Mesenchymal stem cell (in vitro differentiated cells and primary cell): ENCODE data around the gene CREB3L1.
A peak's percentile ranks its signal among the peaks of the same experiment; 100 is the strongest.

Source experiments
- DNase-seq: peaks from one replicate; pipeline ENCODE4 v3.0.0-alpha.2; 2013
- H2AFZ ChIP-seq: one replicate; pipeline ENCODE4 v1.6.1; 2013; ENCODE audit warnings: low read depth, mild to moderate bottlenecking, control low read depth, inconsistent platforms, low read length, moderate library complexity
- H2AK5ac ChIP-seq: 2 replicates; pipeline ENCODE4 v1.6.1; 2013; ENCODE audit warnings: low read length, moderate library complexity, mild to moderate bottlenecking, inconsistent platforms; ENCODE audit not compliant: severe bottlenecking
- H2BK120ac ChIP-seq: one replicate; pipeline ENCODE4 v1.6.1; 2013; ENCODE audit warnings: low read depth, mild to moderate bottlenecking, inconsistent platforms, low read length, moderate library complexity
- H2BK12ac ChIP-seq, 2 experiments: one replicate each; pipeline ENCODE4 v1.6.1; 2013; ENCODE audit warnings: inconsistent platforms in 2 of 2, low read length in 2 of 2, mild to moderate bottlenecking in 2 of 2, moderate library complexity in 2 of 2, control low read depth in 1 of 2
- H2BK15ac ChIP-seq: one replicate; pipeline ENCODE4 v1.6.1; 2013; ENCODE audit warnings: mild to moderate bottlenecking, low read depth, inconsistent platforms; ENCODE audit not compliant: poor library complexity, severe bottlenecking
- H2BK5ac ChIP-seq: 2 replicates; pipeline ENCODE4 v1.6.1; 2013; ENCODE audit warnings: low read depth, mild to moderate bottlenecking, low read length, control low read depth, inconsistent platforms; ENCODE audit not compliant: poor library complexity, severe bottlenecking
- H3K14ac ChIP-seq, 2 experiments: one replicate each; pipeline ENCODE4 v1.6.1; 2013; ENCODE audit warnings: inconsistent platforms in 2 of 2, low read length in 2 of 2, control low read depth in 1 of 2, mild to moderate bottlenecking in 1 of 2, moderate library complexity in 1 of 2
- H3K18ac ChIP-seq, 2 experiments: one replicate each; pipeline ENCODE4 v1.6.1; 2013; ENCODE audit warnings: inconsistent platforms in 2 of 2, low read length in 2 of 2, control low read depth in 1 of 2, low read depth in 1 of 2, mild to moderate bottlenecking in 1 of 2
- H3K23ac ChIP-seq, 2 experiments: one replicate each; pipeline ENCODE4 v1.6.1; 2013; ENCODE audit warnings: inconsistent platforms in 2 of 2, low read length in 2 of 2, mild to moderate bottlenecking in 2 of 2, moderate library complexity in 2 of 2, control low read depth in 1 of 2
- H3K27ac ChIP-seq: 2 replicates; pipeline ENCODE4 v1.5.1; 2013; ENCODE audit warnings: mild to moderate bottlenecking, moderate library complexity, low read length, control low read depth, inconsistent platforms; ENCODE audit not compliant: poor library complexity, severe bottlenecking
- H3K27me3 ChIP-seq, 2 experiments: 2 replicates each; pipeline versions ENCODE4 v1.6.1 to v1.7.0; 2013; ENCODE audit warnings: low read length in 2 of 2, mild to moderate bottlenecking in 2 of 2, moderate library complexity in 2 of 2, control low read depth in 1 of 2, inconsistent platforms in 1 of 2; ENCODE audit not compliant: control insufficient read depth in 1 of 2, insufficient read depth in 1 of 2
- H3K36me3 ChIP-seq, 2 experiments: 2 replicates each; pipeline versions ENCODE4 v1.6.1 to v1.7.0; 2013; ENCODE audit warnings: low read length in 2 of 2, control low read depth in 1 of 2, inconsistent platforms in 1 of 2, low read depth in 1 of 2, mild to moderate bottlenecking in 1 of 2; ENCODE audit not compliant: insufficient read depth in 2 of 2, control insufficient read depth in 1 of 2
- H3K4ac ChIP-seq, 2 experiments: one replicate each; pipeline ENCODE4 v1.6.1; 2013; ENCODE audit warnings: inconsistent platforms in 2 of 2, low read length in 2 of 2, mild to moderate bottlenecking in 2 of 2, moderate library complexity in 2 of 2, control low read depth in 1 of 2, low read depth in 1 of 2
- H3K4me1 ChIP-seq: 2 replicates; pipeline ENCODE4 v1.6.1; 2013; ENCODE audit warnings: low read depth, low read length, control low read depth; ENCODE audit not compliant: control insufficient read depth, insufficient read depth
- H3K4me2 ChIP-seq: 2 replicates; pipeline ENCODE4 v1.6.1; 2013; ENCODE audit warnings: low read length, mild to moderate bottlenecking, inconsistent platforms; ENCODE audit not compliant: poor library complexity, severe bottlenecking
- H3K4me3 ChIP-seq, 2 experiments: 2 replicates each; pipeline versions ENCODE4 v1.5.1 to v1.7.0; 2013; ENCODE audit warnings: low read length in 2 of 2, mild to moderate bottlenecking in 2 of 2, control low read depth in 1 of 2, low read depth in 1 of 2; ENCODE audit not compliant: insufficient read depth in 1 of 2
- H3K79me1 ChIP-seq: replicated peaks from 2 replicates; pipeline ENCODE4 v1.6.1; 2013; ENCODE audit warnings: mild to moderate bottlenecking, control low read depth, low read length, inconsistent platforms; ENCODE audit not compliant: poor library complexity, severe bottlenecking
- H3K9ac ChIP-seq: 2 replicates; pipeline ENCODE4 v1.7.0; 2013; ENCODE audit warnings: mild to moderate bottlenecking, low read length, moderate library complexity
- H3K9me3 ChIP-seq: 2 replicates; pipeline ENCODE4 v1.7.0; 2013; ENCODE audit warnings: mild to moderate bottlenecking, low read length; ENCODE audit not compliant: control insufficient read depth
- H4K8ac ChIP-seq: one replicate; pipeline ENCODE4 v1.6.1; 2013; ENCODE audit warnings: inconsistent platforms, mild to moderate bottlenecking, low read length, moderate library complexity
- H4K91ac ChIP-seq: one replicate; pipeline ENCODE4 v1.6.1; 2013; ENCODE audit warnings: mild to moderate bottlenecking, low read length, inconsistent platforms
- WGBS: methylation state at CpG from one replicate; pipeline ENCODE4 v1.1.7; 2013; ENCODE audit warnings: mixed read lengths; 5-methylcytosine and 5-hydroxymethylcytosine counted together

CREB3L1 gene

GRCh38 chr11:46338636-46338987, 61.1 kb downstream of the CREB3L1 start:
- Histone ChIP-seq H3K4me1 (peaks cover 27% of the 10 kb centered on the region), H3K23ac (no peak overlapping the region), H3K9me3 (no peaks in the 10 kb centered on the region), H2BK120ac (no peak overlapping the region), H2BK12ac (peak overlapping the region in 1 of 2 experiments; percentile 59), H3K4me3 (peak overlapping the region; percentile 9 to 23), H2AK5ac (no peak overlapping the region), H3K27me3 (peaks cover 16 to 45% of the 10 kb centered on the region in 2 experiments), H3K79me1 (no peaks in the 10 kb centered on the region), H2AFZ (peak overlapping the region; percentile 87), H3K4me2 (peak overlapping the region; percentile 70), H3K14ac (no peak overlapping the region), H4K91ac (peak overlapping the region; percentile 84), H4K8ac (peak overlapping the region; percentile 97), H3K36me3 (no peaks in the 10 kb centered on the region), H2BK5ac (no peak overlapping the region), H3K4ac (no peak overlapping the region), H2BK15ac (no peak overlapping the region), H3K27ac (no peak overlapping the region), H3K9ac (peak overlapping the region; percentile 39), H3K18ac (peak overlapping the region; percentile 79 to 82)
- WGBS, result 30% methylated on average over 9 of the region's 9 CpGs
- DNase-seq, result peak; percentile 57

DNA sequence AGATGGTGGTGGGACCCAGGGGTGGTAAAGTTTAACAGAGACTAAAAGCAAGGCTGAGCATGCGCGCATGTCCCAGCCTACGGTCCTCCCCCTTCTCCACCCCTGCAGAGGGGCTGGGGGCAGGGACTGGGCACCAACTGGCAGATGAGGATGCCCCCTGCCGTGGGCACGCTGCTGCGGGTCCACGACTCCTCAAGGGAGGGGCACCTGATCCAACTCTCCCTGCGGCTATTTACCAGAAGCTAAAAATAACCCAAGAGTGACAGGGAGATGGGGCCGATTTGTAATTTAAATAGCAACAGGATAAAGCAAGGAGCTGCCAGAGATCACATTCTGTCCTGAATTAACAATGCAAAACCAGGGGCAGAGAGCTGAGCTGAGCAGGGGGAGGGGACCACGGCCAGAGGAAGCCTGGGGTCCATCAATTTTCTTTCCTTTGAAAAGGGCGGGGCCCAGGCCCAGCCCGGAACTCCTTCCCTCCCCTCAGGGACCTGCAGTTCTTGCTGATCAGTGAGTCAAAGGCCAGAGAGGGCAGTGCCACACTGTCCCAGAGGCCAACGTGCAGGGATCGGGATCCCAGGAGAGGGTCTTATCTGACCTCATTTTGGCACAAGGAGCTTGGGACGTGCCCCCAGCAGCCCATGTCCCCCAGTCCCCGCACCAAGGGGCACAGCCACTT, 61.7 kb downstream of the CREB3L1 start:
- H3K4me1 ChIP-seq, result peaks cover 27% of the 10 kb centered on the region
- no peak overlapping the region for H3K14ac ChIP-seq
- H3K27ac ChIP-seq, result no peak overlapping the region
- no peak overlapping the region for H2AK5ac ChIP-seq
- H3K4ac ChIP-seq, result peak overlapping the region; percentile 54
- H2BK120ac ChIP-seq, result peak overlapping the region; percentile 51
- peak; percentile 53 for DNase-seq
- no peaks in the 10 kb centered on the region for H3K79me1 ChIP-seq
- H2AFZ ChIP-seq, result peak overlapping the region; percentile 87
- peak overlapping the region; percentile 84 for H4K91ac ChIP-seq
- no peaks in the 10 kb centered on the region for H3K36me3 ChIP-seq
- peak overlapping the region; percentile 9 to 23 for H3K4me3 ChIP-seq
- 16% methylated on average over 13 of the region's 16 CpGs for WGBS
- peaks cover 11 to 42% of the 10 kb centered on the region in 2 experiments for H3K27me3 ChIP-seq
- H3K23ac ChIP-seq, result no peak overlapping the region
- peak overlapping the region; percentile 39 for H3K9ac ChIP-seq
- peak overlapping the region; percentile 42 to 59 for H2BK12ac ChIP-seq
- peak overlapping the region; percentile 79 to 82 for H3K18ac ChIP-seq
- H2BK15ac ChIP-seq, result peak overlapping the region; percentile 84
- no peaks in the 10 kb centered on the region for H3K9me3 ChIP-seq
- H3K4me2 ChIP-seq, result peak overlapping the region; percentile 70
- no peak overlapping the region for H2BK5ac ChIP-seq
- peak overlapping the region; percentile 97 for H4K8ac ChIP-seq

DNA sequence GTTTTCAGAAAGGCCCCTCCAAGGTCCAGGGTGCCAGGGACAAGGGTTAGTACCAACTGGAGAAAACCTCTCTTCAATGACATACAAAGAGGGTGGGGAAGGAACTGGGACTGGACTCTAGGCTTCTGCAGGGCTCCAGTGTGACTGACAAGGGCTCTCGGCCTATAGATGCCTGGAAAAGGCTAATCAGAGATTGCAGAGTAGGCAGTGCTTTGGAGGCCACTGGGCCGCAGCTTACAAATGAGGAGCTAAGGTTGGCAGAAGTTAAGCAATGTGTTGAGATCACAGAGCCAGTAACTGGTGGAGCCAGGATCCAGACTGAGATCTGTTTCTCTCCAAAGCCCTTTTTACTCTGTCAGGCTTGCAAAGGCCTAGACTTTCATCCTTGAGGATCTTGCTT, 62.4 kb downstream of the CREB3L1 start:
- no peak overlapping the region for H2AK5ac ChIP-seq
- no peak overlapping the region for H2AFZ ChIP-seq

GRCh38 chr11:46341454-46341853, 64.0 kb downstream of the CREB3L1 start:
- Histone ChIP-seq H3K4me2 (no peak overlapping the region), H3K27ac (no peak overlapping the region), H3K9ac (no peak overlapping the region), H3K27me3 (peaks cover 0 to 42% of the 10 kb centered on the region in 2 experiments), H3K36me3 (no peaks in the 10 kb centered on the region), H3K18ac (peak overlapping the region; percentile 11 to 37), H3K14ac (no peak overlapping the region), H2BK12ac (peak overlapping the region; percentile 12 to 92), H3K4me1 (peaks cover 22% of the 10 kb centered on the region), H2AK5ac (no peak overlapping the region), H3K79me1 (no peaks in the 10 kb centered on the region), H4K91ac (peak overlapping the region; percentile 91), H3K9me3 (no peaks in the 10 kb centered on the region), H2BK120ac (no peak overlapping the region), H2AFZ (no peak overlapping the region), H4K8ac (peak overlapping the region; percentile 76), H2BK5ac (no peak overlapping the region), H3K4ac (peak overlapping the region in 1 of 2 experiments; percentile 9), H3K4me3 (no peak overlapping the region), H3K23ac (no peak overlapping the region), H2BK15ac (no peak overlapping the region)
- 94% methylated on average over 3 of the region's 3 CpGs for WGBS
- no peak for DNase-seq

More for the DNA sequence above, 62.4 kb downstream of the CREB3L1 start:
- no peaks in the 10 kb centered on the region for H3K36me3 ChIP-seq
- no peaks in the 10 kb centered on the region for H3K79me1 ChIP-seq
- H3K23ac ChIP-seq, result no peak overlapping the region
- peaks cover 4 to 36% of the 10 kb centered on the region in 2 experiments for H3K27me3 ChIP-seq
- no peak overlapping the region for H4K91ac ChIP-seq
- H2BK12ac ChIP-seq, result no peak overlapping the region
- WGBS, result 82% methylated on average over 2 of the region's 2 CpGs
- H3K4me1 ChIP-seq, result peaks cover 27% of the 10 kb centered on the region
- H3K27ac ChIP-seq, result no peak overlapping the region
- no peaks in the 10 kb centered on the region for H3K9me3 ChIP-seq
- no peak overlapping the region for H3K4me3 ChIP-seq
- no peak overlapping the region for H4K8ac ChIP-seq
- H2BK15ac ChIP-seq, result peak overlapping the region; percentile 40
- H2BK5ac ChIP-seq, result no peak overlapping the region
- H3K4me2 ChIP-seq, result no peak overlapping the region
- H3K4ac ChIP-seq, result peak overlapping the region in 1 of 2 experiments; percentile 54
- H3K18ac ChIP-seq, result no peak overlapping the region
- H3K14ac ChIP-seq, result no peak overlapping the region
- H2BK120ac ChIP-seq, result no peak overlapping the region
- no peak for DNase-seq
- H3K9ac ChIP-seq, result no peak overlapping the region
